Prostate gland (tissue), 2 donors: Measurements from ENCODE around the gene PKNOX2. TPM values are rescaled to one million over a fixed set of nuclear protein-coding genes. Genes with fewer than 3 reads are reported as not detected.

Experiments used
- DNase-seq: peaks from one replicate; pipeline ENCODE4 v3.0.0-alpha.2; 2019; ENCODE audit warnings: low spot score
- H3K27ac ChIP-seq, 2 donors: fragments of 200-600 bp; sonication (generic); 2 replicates each; pipeline ENCODE4 v1.5.1; 2017 to 2019
- H3K27me3 ChIP-seq: fragments of 200-600 bp; sonication (generic); replicated peaks from 2 replicates; pipeline ENCODE4 v1.5.1; 2019; ENCODE audit not compliant: insufficient read depth
- H3K36me3 ChIP-seq, 2 donors: fragments of 200-600 bp; sonication (generic); 1 replicate in 1 of 2; 2 replicates in 1 of 2; pipeline versions ENCODE4 v1.5.1 to v1.8.1; 2017 to 2019
- H3K4me1 ChIP-seq: fragments of 200-600 bp; sonication (generic); replicated peaks from 2 replicates; pipeline ENCODE4 v1.5.1; 2019
- H3K4me3 ChIP-seq, 2 donors: fragments of 200-600 bp; sonication (generic); 2 replicates each; pipeline ENCODE4 v1.5.1; 2017 to 2019
- H3K9me3 ChIP-seq: fragments of 200-600 bp; sonication (generic); 2 replicates; pipeline ENCODE4 v1.5.1; 2017
- CTCF ChIP-seq, 4 experiments: fragments of 200-600 bp in 2 of 4; fragments of 450-650 bp in 2 of 4; sonication (generic) in 2 of 4; IDR thresholded peaks; 1 replicate in 3 of 4; 2 replicates in 1 of 4; pipeline ENCODE4 v1.5.1; 2016 to 2019; ENCODE audit warnings: antibody characterized with exemption in 4 of 4, mild to moderate bottlenecking in 2 of 4, moderate library complexity in 2 of 4
- POLR2A ChIP-seq: fragments of 450-650 bp; IDR thresholded peaks from one replicate; pipeline ENCODE4 v1.6.1; 2016; ENCODE audit warnings: antibody characterized with exemption, mild to moderate bottlenecking
- POLR2AphosphoS5 ChIP-seq: sonication (generic); formaldehyde crosslinking; IDR thresholded peaks from one replicate; pipeline ENCODE4 v1.6.1; 2017; ENCODE audit warnings: antibody characterized with exemption
- WGBS: methylation state at CpG from one replicate; pipeline ENCODE4 v1.1.5; 2018; 5-methylcytosine and 5-hydroxymethylcytosine counted together
- intact Hi-C: fragments of 100-400 bp; cut with DNase I; formaldehyde crosslinking; loops from one replicate; pipeline ENCODE4 v1.14.2; 2022
- total RNA-seq, 2 donors: library from RNA; depleted of rRNA; stranded (reverse); fragments of >200 nt; gene quantifications; one replicate each; pipeline ENCODE4 v1.1.0, GENCODE V29; 2016

Gene PKNOX2
- total RNA-seq, 2 donors from 2014 or later, result 12.3 to 14.7 TPM

GRCh38 chr11:125157118-125157733 lies 7.3 kb upstream of the PKNOX2 start:
- DNase-seq, result no peak
- TF ChIP-seq CTCF (IDR thresholded peaks at IDR 0.05) (no peak), POLR2A (no peak), POLR2AphosphoS5 (no peak)
- WGBS, result 94% methylated on average over 6 of the region's 6 CpGs
- H3K4me3 ChIP-seq, result no peak overlapping the region
- H3K9me3 ChIP-seq, result no peaks in the 10 kb centered on the region
- no peaks in the 10 kb centered on the region for H3K4me1 ChIP-seq
- H3K36me3 ChIP-seq, result no peaks in the 10 kb centered on the region
- intact Hi-C loops, result no loop called here
- no peaks in the 10 kb centered on the region for H3K27me3 ChIP-seq
- no peak overlapping the region for H3K27ac ChIP-seq

- no peak overlapping the region for H3K27ac ChIP-seq
- DNase-seq, result no peak
- no peaks in the 10 kb centered on the region for H3K4me1 ChIP-seq
- H3K36me3 ChIP-seq, result no peaks in the 10 kb centered on the region
- no peak for TF ChIP-seq POLR2A
- no peak for TF ChIP-seq CTCF (IDR thresholded peaks at IDR 0.05)
- TF ChIP-seq POLR2AphosphoS5, result no peak
- H3K9me3 ChIP-seq, result no peaks in the 10 kb centered on the region
- H3K27me3 ChIP-seq, result no peaks in the 10 kb centered on the region
- intact Hi-C loops, result no loop called here
- H3K4me3 ChIP-seq, result no peak overlapping the region
- WGBS, result 89% methylated on average over 10 of the region's 10 CpGs
These were observed 6.4 kb upstream of the PKNOX2 start for GRCh38 chr11:125157953-125158680.

- H3K4me3 ChIP-seq, result no peak overlapping the region
- no peaks in the 10 kb centered on the region for H3K9me3 ChIP-seq
- no peaks in the 10 kb centered on the region for H3K36me3 ChIP-seq
- TF ChIP-seq CTCF (IDR thresholded peaks at IDR 0.05), result no peak
- TF ChIP-seq POLR2A, result no peak
- TF ChIP-seq POLR2AphosphoS5, result no peak
- intact Hi-C loops, result loop anchor here (10.0 kb wide), 1 partner anchor 122 kb away; no protein-coding TSS in a partner anchor
- DNase-seq, result no peak
- H3K4me1 ChIP-seq, result no peaks in the 10 kb centered on the region
- H3K27ac ChIP-seq, result no peak overlapping the region
- H3K27me3 ChIP-seq, result no peaks in the 10 kb centered on the region
- WGBS, result 86% methylated on average over 4 of the region's 4 CpGs
These were observed 1.8 kb upstream of the PKNOX2 start for GRCh38 chr11:125162743-125163142.

GRCh38 chr11:125163431-125164063 lies 1.0 kb upstream of the PKNOX2 start:
- Histone ChIP-seq H3K27me3 (no peaks in the 10 kb centered on the region), H3K9me3 (no peaks in the 10 kb centered on the region), H3K4me1 (peaks cover 6% of the 10 kb centered on the region), H3K4me3 (no peak overlapping the region), H3K27ac (peak overlapping the region; percentile 85 to 88), H3K36me3 (no peaks in the 10 kb centered on the region)
- TF ChIP-seq POLR2A (no peak), POLR2AphosphoS5 (no peak), CTCF (IDR thresholded peaks at IDR 0.05) (no peak)
- 88% methylated on average over 6 of the region's 6 CpGs for WGBS
- DNase-seq, result no peak
- intact Hi-C loops, result loop anchor here (2.0 to 10.0 kb wide), 3 partner anchors 121 to 241 kb away; no protein-coding TSS in a partner anchor
